HPDE6-E6E7 (cell line): ENCODE data around the gene GLB1L3.

ENCODE experiments used
- DNase-seq: peaks from one replicate; pipeline ENCODE4 v3.0.0; 2011; ENCODE audit warnings: missing footprints; ENCODE audit errors: extremely low spot score

Gene GLB1L3

GRCh38 chr11:134362192-134362901 lies 86.2 kb downstream of the GLB1L3 start:
- no peak for DNase-seq

- no peak for DNase-seq
Measured at GRCh38 chr11:134363161-134363560, 87.0 kb downstream of the GLB1L3 start.

- no peak for DNase-seq
Measured at GRCh38 chr11:134363592-134363991, 87.4 kb downstream of the GLB1L3 start.

GRCh38 chr11:134364261-134364660 lies 88.1 kb downstream of the GLB1L3 start:
- no peak for DNase-seq

- no peak for DNase-seq
Measured at GRCh38 chr11:134365011-134365925, 89.1 kb downstream of the GLB1L3 start.

GRCh38 chr11:134366254-134366653 lies 90.1 kb downstream of the GLB1L3 start:
- no peak for DNase-seq

- DNase-seq = no peak
Measured at GRCh38 chr11:134367781-134368180, 91.6 kb downstream of the GLB1L3 start.
